B cell (primary cell): ENCODE results near the gene ZBTB21. TPM values are rescaled to one million over a fixed set of nuclear protein-coding genes. Genes with fewer than 3 reads are reported as not detected.

Experiments used
- ATAC-seq: fragments of 200-7000 bp; cut with Tn5 transposase; one replicate; pipeline ENCODE4 v1.10.0; 2021; ENCODE audit warnings: low read depth, mild to moderate bottlenecking, moderate number of reproducible peaks, moderate library complexity
- CTCF ChIA-PET: fragments of 350-600 bp; sonication (Branson Sonifier 250); formaldehyde crosslinking; loops from one replicate; lab custom pipeline; 2021; ENCODE audit warnings: antibody characterized with exemption, inconsistent platforms; lab: Charles Lee
- POLR2A ChIA-PET: fragments of 350-600 bp; sonication (Branson Sonifier 250); formaldehyde crosslinking; loops from one replicate; lab custom pipeline; 2021; ENCODE audit warnings: antibody characterized with exemption; lab: Charles Lee
- DNase-seq: peaks from one replicate; pipeline ENCODE4 v3.0.0; 2013
- H2AFZ ChIP-seq: 2 replicates; pipeline ENCODE4 v1.6.1; 2012; ENCODE audit warnings: mild to moderate bottlenecking, low read depth, low read length; ENCODE audit not compliant: insufficient read depth, poor library complexity, severe bottlenecking
- H3K27ac ChIP-seq, 2 donors: 1 replicate in 1 of 2; 2 replicates in 1 of 2; pipeline ENCODE4 v1.5.1; 2012 to 2013; ENCODE audit warnings: low read length in 2 of 2, mild to moderate bottlenecking in 2 of 2, moderate library complexity in 1 of 2
- H3K27me3 ChIP-seq, 4 experiments: fragments of 200-600 bp in 1 of 4; sonication (generic) in 1 of 4; replicated peaks in 1 of 4; 1 replicate in 2 of 4; 2 replicates in 2 of 4; pipeline versions ENCODE4 v1.6.1 to v1.7.0; 2013 to 2016; ENCODE audit warnings: low read length in 3 of 4, mild to moderate bottlenecking in 2 of 4, mixed read lengths in 1 of 4, moderate library complexity in 1 of 4; ENCODE audit not compliant: insufficient read depth in 4 of 4, control insufficient read depth in 3 of 4; ENCODE audit errors: control extremely low read depth in 1 of 4
- H3K36me3 ChIP-seq, 2 experiments: replicated peaks in 1 of 2; 1 replicate in 1 of 2; 2 replicates in 1 of 2; pipeline versions ENCODE4 v1.6.1 to v1.7.1; 2013; ENCODE audit warnings: low read length in 1 of 2; ENCODE audit not compliant: insufficient read depth in 2 of 2, control insufficient read depth in 1 of 2; ENCODE audit errors: control extremely low read depth in 1 of 2, extremely low read depth in 1 of 2
- H3K4me1 ChIP-seq, 2 donors: fragments of 200-600 bp in 1 of 2; sonication (generic) in 1 of 2; 1 replicate in 1 of 2; 2 replicates in 1 of 2; pipeline versions ENCODE4 v1.5.1 to v1.6.1; 2013 to 2017; ENCODE audit warnings: low read length in 2 of 2; ENCODE audit not compliant: control insufficient read depth in 2 of 2, insufficient read depth in 2 of 2
- H3K4me2 ChIP-seq: replicated peaks from 2 replicates; pipeline ENCODE3; 2012; ENCODE audit warnings: mild to moderate bottlenecking, low read depth, low read length; ENCODE audit not compliant: poor library complexity, severe bottlenecking
- H3K4me3 ChIP-seq, 5 experiments: fragments of 200-600 bp in 1 of 5; sonication (generic) in 1 of 5; 1 replicate in 3 of 5; 2 replicates in 2 of 5; pipeline versions ENCODE4 v1.5.1 to v1.7.0; 2011 to 2016; ENCODE audit warnings: low read length in 4 of 5, mild to moderate bottlenecking in 4 of 5, low read depth in 2 of 5, control low read depth in 1 of 5, moderate library complexity in 1 of 5; ENCODE audit not compliant: insufficient read depth in 1 of 5; ENCODE audit errors: control extremely low read depth in 1 of 5, extremely low read depth in 1 of 5
- H3K79me2 ChIP-seq: fragments of 200-600 bp; sonication (generic); one replicate; pipeline ENCODE4 v1.6.0; 2016; ENCODE audit warnings: low read length; ENCODE audit not compliant: control insufficient read depth, insufficient read depth
- H3K9ac ChIP-seq: fragments of 200-600 bp; sonication (generic); 2 replicates; pipeline ENCODE4 v1.6.1; 2017; ENCODE audit warnings: mild to moderate bottlenecking, low read length, moderate library complexity
- H3K9me3 ChIP-seq, 3 donors: one replicate each; pipeline versions ENCODE4 v1.6.1 to v1.7.1; 2013; ENCODE audit warnings: low read length in 2 of 3; ENCODE audit not compliant: control insufficient read depth in 2 of 3, insufficient read depth in 1 of 3; ENCODE audit errors: control extremely low read depth in 1 of 3
- H4K20me1 ChIP-seq: 2 replicates; pipeline ENCODE4 v1.6.0; 2012; ENCODE audit warnings: mild to moderate bottlenecking, low read length; ENCODE audit not compliant: insufficient read depth, control insufficient read depth, poor library complexity, severe bottlenecking
- H3K27ac Mint-ChIP-seq: one replicate; pipeline ENCODE4 v1.8.0; 2021; ENCODE audit warnings: mixed read lengths
- H3K27me3 Mint-ChIP-seq: one replicate; pipeline ENCODE4 v1.8.0; 2021; ENCODE audit warnings: mixed read lengths
- H3K4me1 Mint-ChIP-seq: one replicate; pipeline ENCODE4 v1.8.0; 2021; ENCODE audit warnings: mixed read lengths
- H3K4me3 Mint-ChIP-seq: one replicate; pipeline ENCODE4 v1.8.0; 2021; ENCODE audit warnings: mixed read lengths
- H3K9me3 Mint-ChIP-seq: one replicate; pipeline ENCODE4 v1.8.0; 2022; ENCODE audit warnings: mixed read lengths; ENCODE audit not compliant: insufficient read depth
- CTCF ChIP-seq: fragments of 200-600 bp; IDR thresholded peaks from one replicate; pipeline ENCODE4 v1.8.0; 2022; ENCODE audit warnings: antibody characterized with exemption, mild to moderate bottlenecking
- EZH2 ChIP-seq: IDR thresholded peaks from 2 replicates; pipeline ENCODE4 v1.6.1; 2012; ENCODE audit warnings: borderline replicate concordance, low read depth, mild to moderate bottlenecking, moderate library complexity, low read length; ENCODE audit not compliant: insufficient read depth, poor library complexity, severe bottlenecking
- WGBS: methylation state at CpG from one replicate; pipeline ENCODE4 v1.1.5; 2013; ENCODE audit warnings: missing lambda C conversion rate; ENCODE audit not compliant: insufficient coverage; 5-methylcytosine and 5-hydroxymethylcytosine counted together
- intact Hi-C: fragments of 100-400 bp; cut with micrococcal nuclease; formaldehyde crosslinking; loops from one replicate; pipeline ENCODE4 v1.10.0; 2022
- polyA plus RNA-seq: library from polyadenylated mRNA; depleted of rRNA; stranded (reverse); fragments of >200 nt; gene quantifications from 2 replicates; pipeline ENCODE4 v1.2.3, GENCODE V29; 2012
- total RNA-seq, 2 donors: library from RNA; stranded (reverse); fragments of 120-200 nt in 1 of 2; gene quantifications; 1 replicate in 1 of 2; 2 replicates in 1 of 2; pipeline versions ENCODE4 v1.2.3 to v1.2.4, GENCODE V29; 2013 to 2022

Gene ZBTB21
- total and polyA plus RNA-seq, 2 donors (not counting 1 experiment from before 2014, with no cell fraction given): 12.4 to 40.1 TPM

- Histone ChIP-seq H3K9me3 (peaks cover 3 to 5% (median 4%) of the 10 kb centered on the region in 3 donors), H3K4me3 (no peak overlapping the region), H3K4me1 (peaks cover 10% of the 10 kb centered on the region in 2 donors), H4K20me1 (no peaks in the 10 kb centered on the region), H3K36me3 (no peaks in the 10 kb centered on the region), H2AFZ (no peak overlapping the region), H3K27ac (no peak overlapping the region), H3K27me3 (no peaks in the 10 kb centered on the region), H3K79me2 (no peaks in the 10 kb centered on the region), H3K4me2 (no peak overlapping the region), H3K9ac (no peak overlapping the region)
- ATAC-seq: no peak
- WGBS: 92% methylated on average over 11 of the region's 17 CpGs
- ChIA-PET POLR2A (no interaction called here), CTCF (no interaction called here)
- intact Hi-C loops: no loop called here
- peaks cover 3% of the 10 kb centered on the region for H3K27me3 Mint-ChIP-seq
- H3K4me3 Mint-ChIP-seq: no peak overlapping the region
- H3K9me3 Mint-ChIP-seq: peaks cover 5% of the 10 kb centered on the region
- no peak overlapping the region for H3K27ac Mint-ChIP-seq
- no peak for TF ChIP-seq CTCF
- no peak for TF ChIP-seq EZH2
- DNase-seq: no peak
- H3K4me1 Mint-ChIP-seq: peaks cover 11% of the 10 kb centered on the region
Measured at GRCh38 chr21:41975391-41976272, 34.5 kb downstream of the ZBTB21 start.

- ATAC-seq: no peak
- H3K9ac ChIP-seq: no peak overlapping the region
- no peaks in the 10 kb centered on the region for H3K36me3 ChIP-seq
- ChIA-PET POLR2A (no interaction called here), CTCF (no interaction called here)
- Mint-ChIP-seq H3K27ac (no peak overlapping the region), H3K9me3 (peaks cover 5% of the 10 kb centered on the region), H3K4me3 (no peak overlapping the region), H3K4me1 (peaks cover 11% of the 10 kb centered on the region), H3K27me3 (peaks cover 3% of the 10 kb centered on the region)
- WGBS: 96% methylated on average over 3 of the region's 4 CpGs
- no peak for DNase-seq
- peaks cover 3 to 5% (median 4%) of the 10 kb centered on the region in 3 donors for H3K9me3 ChIP-seq
- TF ChIP-seq EZH2: no peak
- TF ChIP-seq CTCF: no peak
- peaks cover 10% of the 10 kb centered on the region in 2 donors for H3K4me1 ChIP-seq
- H3K4me2 ChIP-seq: no peak overlapping the region
- no peak overlapping the region for H3K4me3 ChIP-seq
- no peaks in the 10 kb centered on the region for H4K20me1 ChIP-seq
- no peak overlapping the region for H2AFZ ChIP-seq
- no peaks in the 10 kb centered on the region for H3K27me3 ChIP-seq
- H3K27ac ChIP-seq: no peak overlapping the region
- no peaks in the 10 kb centered on the region for H3K79me2 ChIP-seq
- intact Hi-C loops: no loop called here
Measured at GRCh38 chr21:41974752-41975053, 35.5 kb downstream of the ZBTB21 start.
